ENCODE data around the gene NUP205. TPM values are rescaled to one million over a fixed set of nuclear protein-coding genes. Genes with fewer than 3 reads are reported as not detected.

NUP205 gene
- total RNA-seq, 1 donor from 2014 or later = 45.0 TPM

DNA sequence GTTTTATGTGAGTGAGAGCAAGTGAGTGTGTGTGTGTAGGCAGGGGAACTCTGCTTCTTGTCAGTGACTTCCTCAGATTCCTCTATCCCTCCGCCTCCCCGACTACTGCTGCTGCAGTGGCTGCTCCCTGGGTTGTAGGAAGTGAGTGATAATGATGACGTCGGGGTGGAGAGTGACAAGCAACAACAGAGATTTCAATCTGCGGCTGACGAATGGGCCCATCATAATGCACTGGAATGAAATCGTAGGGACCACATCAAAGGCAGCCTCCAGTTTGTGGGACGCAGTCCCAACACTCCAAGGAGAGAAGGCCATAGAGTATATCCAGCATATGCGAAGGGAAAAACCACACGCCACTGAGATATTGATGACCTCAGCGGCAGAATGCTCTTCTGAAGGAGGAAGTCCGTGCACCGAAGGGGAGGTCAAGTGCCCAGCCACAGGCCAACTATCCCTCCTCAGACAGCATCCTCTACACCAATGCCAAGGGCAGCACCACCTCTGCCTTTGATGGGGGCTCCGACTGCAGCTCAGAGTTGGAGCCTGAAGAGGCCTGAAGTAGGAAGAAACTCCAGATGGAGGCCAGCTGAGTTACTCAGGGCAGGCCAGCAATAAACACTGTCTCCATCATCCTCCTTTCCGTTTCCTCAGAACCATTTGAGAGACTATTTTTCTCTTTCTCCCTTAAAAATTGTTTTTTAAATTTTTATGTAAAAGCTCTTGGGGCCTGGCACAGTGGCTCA lies 93.3 kb downstream of the NUP205 start:
- DNase-seq (ENCODE audit: low read depth) = no peak
- no peaks in the 10 kb centered on the region for H3K27me3 ChIP-seq (ENCODE audit: control insufficient read depth, insufficient read depth, low read length)
- H3K36me3 ChIP-seq (ENCODE audit: control insufficient read depth, insufficient read depth, low read length) = peaks cover 4% of the 10 kb centered on the region
- H3K4me3 ChIP-seq (ENCODE audit: low read depth, low read length) = no peak overlapping the region
- no peak for FAIRE-seq
- TF ChIP-seq, protein P1, sequence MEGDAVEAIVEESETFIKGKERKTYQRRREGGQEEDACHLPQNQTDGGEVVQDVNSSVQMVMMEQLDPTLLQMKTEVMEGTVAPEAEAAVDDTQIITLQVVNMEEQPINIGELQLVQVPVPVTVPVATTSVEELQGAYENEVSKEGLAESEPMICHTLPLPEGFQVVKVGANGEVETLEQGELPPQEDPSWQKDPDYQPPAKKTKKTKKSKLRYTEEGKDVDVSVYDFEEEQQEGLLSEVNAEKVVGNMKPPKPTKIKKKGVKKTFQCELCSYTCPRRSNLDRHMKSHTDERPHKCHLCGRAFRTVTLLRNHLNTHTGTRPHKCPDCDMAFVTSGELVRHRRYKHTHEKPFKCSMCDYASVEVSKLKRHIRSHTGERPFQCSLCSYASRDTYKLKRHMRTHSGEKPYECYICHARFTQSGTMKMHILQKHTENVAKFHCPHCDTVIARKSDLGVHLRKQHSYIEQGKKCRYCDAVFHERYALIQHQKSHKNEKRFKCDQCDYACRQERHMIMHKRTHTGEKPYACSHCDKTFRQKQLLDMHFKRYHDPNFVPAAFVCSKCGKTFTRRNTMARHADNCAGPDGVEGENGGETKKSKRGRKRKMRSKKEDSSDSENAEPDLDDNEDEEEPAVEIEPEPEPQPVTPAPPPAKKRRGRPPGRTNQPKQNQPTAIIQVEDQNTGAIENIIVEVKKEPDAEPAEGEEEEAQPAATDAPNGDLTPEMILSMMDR (IDR thresholded peaks at IDR 0.05; ENCODE audit: insufficient read depth, low read length, severe bottlenecking) = no peak

GRCh38 chr7:135653340-135654080 lies 95.8 kb downstream of the NUP205 start:
- Histone ChIP-seq H3K36me3 (ENCODE audit: control insufficient read depth, insufficient read depth, low read length) (no peaks in the 10 kb centered on the region), H3K4me3 (ENCODE audit: low read depth, low read length) (no peak overlapping the region), H3K27me3 (ENCODE audit: control insufficient read depth, insufficient read depth, low read length) (no peaks in the 10 kb centered on the region)
- TF ChIP-seq, protein P1 (IDR thresholded peaks at IDR 0.05; ENCODE audit: insufficient read depth, low read length, severe bottlenecking) = no peak
- no peak for FAIRE-seq
- no peak for DNase-seq (ENCODE audit: low read depth)

DNA sequence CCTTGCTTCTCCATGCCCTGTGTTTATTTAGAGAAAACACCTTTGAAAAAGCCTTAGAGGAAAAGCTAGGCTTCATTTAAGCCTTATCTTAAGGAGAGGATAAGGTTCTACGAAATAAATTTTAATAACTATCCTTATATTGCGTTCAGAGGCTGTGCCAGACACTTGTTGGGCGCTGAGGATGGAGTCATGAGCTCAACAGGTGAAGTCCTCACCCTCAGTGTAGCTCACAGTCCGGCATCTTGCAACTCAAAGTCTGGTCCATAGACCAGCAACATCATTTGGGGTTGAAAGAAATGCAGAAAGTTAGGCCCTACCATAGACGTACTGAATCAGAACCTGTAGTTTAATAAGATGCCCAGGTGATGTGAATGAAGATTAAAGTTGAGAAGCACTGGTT lies 100.8 kb downstream of the NUP205 start:
- Histone ChIP-seq H3K4me3 (ENCODE audit: low read depth, low read length) (no peak overlapping the region), H3K27me3 (ENCODE audit: control insufficient read depth, insufficient read depth, low read length) (no peaks in the 10 kb centered on the region), H3K36me3 (ENCODE audit: control insufficient read depth, insufficient read depth, low read length) (no peaks in the 10 kb centered on the region)
- DNase-seq (ENCODE audit: low read depth) (no peak), FAIRE-seq (no peak)
- TF ChIP-seq, protein P1 (IDR thresholded peaks at IDR 0.05; ENCODE audit: insufficient read depth, low read length, severe bottlenecking) = no peak

DNA sequence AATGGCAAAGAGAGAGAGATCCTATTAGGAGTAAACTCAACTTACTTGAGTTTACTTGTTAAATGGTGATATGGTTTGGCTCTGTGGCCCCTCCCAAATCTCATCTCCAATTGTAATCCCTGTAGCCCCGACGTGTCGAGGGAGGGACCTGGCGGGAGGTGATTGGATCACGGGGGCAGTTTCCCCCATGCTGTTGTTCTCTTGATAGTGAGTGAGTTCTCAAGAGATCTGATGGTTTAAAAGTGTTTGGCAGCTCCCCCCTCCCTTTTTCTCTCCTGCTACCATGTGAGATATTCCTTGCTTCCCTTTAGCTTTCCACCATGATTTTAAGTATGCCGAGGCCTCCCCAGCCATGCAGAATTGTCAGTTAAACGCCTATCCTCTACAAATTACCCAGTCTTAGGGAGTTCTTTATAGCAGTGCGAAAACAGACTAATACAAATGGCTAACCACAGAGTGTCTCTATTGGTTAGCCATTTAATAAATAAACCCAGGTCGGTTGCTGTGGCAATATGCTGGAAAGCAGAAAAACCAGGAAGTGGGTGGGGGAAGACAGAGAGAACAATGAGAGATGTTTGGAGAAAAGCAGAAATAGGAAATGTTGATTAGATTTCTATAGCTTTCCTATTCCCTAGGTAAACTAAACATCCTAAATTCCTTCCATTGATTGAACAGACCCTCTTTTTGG lies 101.6 kb downstream of the NUP205 start:
- FAIRE-seq = no peak
- H3K27me3 ChIP-seq (ENCODE audit: control insufficient read depth, insufficient read depth, low read length) = no peaks in the 10 kb centered on the region
- TF ChIP-seq, protein P1 (IDR thresholded peaks at IDR 0.05; ENCODE audit: insufficient read depth, low read length, severe bottlenecking) = no peak
- DNase-seq (ENCODE audit: low read depth) = no peak
- H3K4me3 ChIP-seq (ENCODE audit: low read depth, low read length) = no peak overlapping the region
- no peaks in the 10 kb centered on the region for H3K36me3 ChIP-seq (ENCODE audit: control insufficient read depth, insufficient read depth, low read length)

DNA sequence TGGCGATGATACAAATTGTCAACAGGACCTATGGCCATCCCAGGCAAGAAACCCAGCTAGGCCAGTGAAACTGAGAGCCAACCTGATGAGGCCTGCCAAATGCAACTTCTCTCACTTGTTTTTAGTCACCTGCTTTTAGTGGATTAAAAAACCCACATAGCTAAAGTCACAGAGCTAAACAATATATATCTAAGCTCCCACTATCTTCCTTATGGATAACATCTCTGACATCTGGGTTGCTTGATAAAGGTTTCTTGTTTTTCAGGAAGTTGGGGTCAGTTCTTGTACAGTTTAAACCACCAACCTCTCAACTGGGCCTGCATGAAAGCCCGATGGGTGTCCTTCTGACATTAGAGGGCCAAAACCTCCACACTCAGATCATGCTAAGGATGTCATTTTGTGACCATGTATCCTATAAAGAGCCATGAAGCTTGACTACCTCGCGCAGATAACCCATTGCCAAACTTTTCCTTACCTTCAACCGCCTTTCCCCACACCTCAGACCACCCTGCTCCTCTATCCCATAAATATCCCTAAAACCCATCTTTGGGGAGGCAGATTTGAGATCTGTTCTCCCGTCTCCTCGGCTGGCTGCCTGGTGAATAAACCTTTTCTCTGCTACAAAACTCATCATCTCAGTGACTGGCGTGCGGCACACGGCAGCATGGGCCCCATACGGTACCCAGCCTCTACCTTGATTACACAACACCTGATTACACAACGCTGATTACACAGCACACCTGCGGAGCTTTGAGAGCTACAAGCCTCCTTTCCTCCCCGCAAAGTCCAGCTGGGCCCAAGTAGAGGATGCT lies 103.8 kb downstream of the NUP205 start:
- Histone ChIP-seq H3K4me3 (ENCODE audit: low read depth, low read length) (peak overlapping the region; percentile 96), H3K27me3 (ENCODE audit: control insufficient read depth, insufficient read depth, low read length) (no peaks in the 10 kb centered on the region), H3K36me3 (ENCODE audit: control insufficient read depth, insufficient read depth, low read length) (no peaks in the 10 kb centered on the region)
- TF ChIP-seq, protein P1 (IDR thresholded peaks at IDR 0.05; ENCODE audit: insufficient read depth, low read length, severe bottlenecking) = no peak
- peak; percentile 83 for DNase-seq (ENCODE audit: low read depth)
- FAIRE-seq = no peak

Measured in bronchial epithelial cell (primary cell).